ENCODE data around the gene CASP4. TPM values are rescaled to one million over a fixed set of nuclear protein-coding genes. Genes with fewer than 3 reads are reported as not detected.
"Not testable (repeated sequence)": the region's sequence is repeated elsewhere in the genome, so short reads cannot be mapped to it uniquely, and the experiment has no call there.

The CASP4 gene
- total and polyA plus RNA-seq, 9 of the 15 experiments (the other 6 are each of a cell fraction or from before 2014, with no cell fraction given), result 0.15 to 0.42 (median 0.27) TPM; not detected in 1

- DNase-seq (ENCODE audit: extremely low read depth in 1 of 4, low spot score in 3 of 4) (no peak), ATAC-seq (no peak), FAIRE-seq (no peak)
- in situ Hi-C loops (cut with MboI) (no loop called here), intact Hi-C loops (cut with micrococcal nuclease) (no loop called here)
- no peak overlapping the region for H3K27ac ChIP-seq (ENCODE audit: extremely low read depth, low read depth, low read length)
- H3K27me3 ChIP-seq (ENCODE audit: control insufficient read depth in 2 of 2, insufficient read depth in 2 of 2, low read length in 2 of 2), result no peaks in the 10 kb centered on the region
- no peaks in the 10 kb centered on the region for H3K79me2 ChIP-seq (ENCODE audit: control insufficient read depth, insufficient read depth, low read length)
- WGBS (ENCODE audit: insufficient coverage, low coverage, missing lambda C conversion rate), result 0% methylated on average over 1 of the region's 1 CpG
- ChIA-PET POLR2A (no interaction called here), CTCF (ENCODE audit: low intra/inter-chr PET ratio) (no interaction called here)
- no TSS peak for BruUV-seq (replicated peaks)
- no peak for TF ChIP-seq TRIM28 (IDR thresholded peaks at IDR 0.05)
- TF ChIP-seq ETV1 (tag; conservative IDR thresholded peaks at IDR 0.05; ENCODE audit: low read depth), result no peak
- no peak for TF ChIP-seq ZSCAN32 (CRISPR knock-in tag; IDR thresholded peaks at IDR 0.05)
- TF ChIP-seq GABPB1 (CRISPR knock-in tag; IDR thresholded peaks at IDR 0.05), result no peak
- no peak for TF ChIP-seq ZNF165 (CRISPR knock-in tag; IDR thresholded peaks at IDR 0.05; ENCODE audit: borderline replicate concordance)
- TF ChIP-seq RNF2 (IDR thresholded peaks at IDR 0.05), result no peak
- TF ChIP-seq ZNF431 (CRISPR knock-in tag; IDR thresholded peaks at IDR 0.05), result no peak
- TF ChIP-seq, protein P1, sequence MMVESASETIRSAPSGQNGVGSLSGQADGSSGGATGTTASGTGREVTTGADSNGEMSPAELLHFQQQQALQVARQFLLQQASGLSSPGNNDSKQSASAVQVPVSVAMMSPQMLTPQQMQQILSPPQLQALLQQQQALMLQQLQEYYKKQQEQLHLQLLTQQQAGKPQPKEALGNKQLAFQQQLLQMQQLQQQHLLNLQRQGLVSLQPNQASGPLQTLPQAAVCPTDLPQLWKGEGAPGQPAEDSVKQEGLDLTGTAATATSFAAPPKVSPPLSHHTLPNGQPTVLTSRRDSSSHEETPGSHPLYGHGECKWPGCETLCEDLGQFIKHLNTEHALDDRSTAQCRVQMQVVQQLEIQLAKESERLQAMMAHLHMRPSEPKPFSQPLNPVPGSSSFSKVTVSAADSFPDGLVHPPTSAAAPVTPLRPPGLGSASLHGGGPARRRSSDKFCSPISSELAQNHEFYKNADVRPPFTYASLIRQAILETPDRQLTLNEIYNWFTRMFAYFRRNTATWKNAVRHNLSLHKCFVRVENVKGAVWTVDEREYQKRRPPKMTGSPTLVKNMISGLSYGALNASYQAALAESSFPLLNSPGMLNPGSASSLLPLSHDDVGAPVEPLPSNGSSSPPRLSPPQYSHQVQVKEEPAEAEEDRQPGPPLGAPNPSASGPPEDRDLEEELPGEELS (CRISPR knock-in tag; IDR thresholded peaks at IDR 0.05; ENCODE audit: borderline replicate concordance), result no peak
- TF ChIP-seq ZC3H4 (CRISPR knock-in tag; IDR thresholded peaks at IDR 0.05; ENCODE audit: borderline replicate concordance), result no peak
- TF ChIP-seq MXI1 (IDR thresholded peaks at IDR 0.05; ENCODE audit: low read depth, low read length), result no peak
- TF ChIP-seq SMARCE1 (IDR thresholded peaks at IDR 0.05), result no peak
- TF ChIP-seq, protein P2, sequence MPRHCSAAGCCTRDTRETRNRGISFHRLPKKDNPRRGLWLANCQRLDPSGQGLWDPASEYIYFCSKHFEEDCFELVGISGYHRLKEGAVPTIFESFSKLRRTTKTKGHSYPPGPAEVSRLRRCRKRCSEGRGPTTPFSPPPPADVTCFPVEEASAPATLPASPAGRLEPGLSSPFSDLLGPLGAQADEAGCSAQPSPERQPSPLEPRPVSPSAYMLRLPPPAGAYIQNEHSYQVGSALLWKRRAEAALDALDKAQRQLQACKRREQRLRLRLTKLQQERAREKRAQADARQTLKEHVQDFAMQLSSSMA (CRISPR knock-in tag; IDR thresholded peaks at IDR 0.05), result no peak
- no peak for TF ChIP-seq LEF1 (IDR thresholded peaks at IDR 0.05)
- TF ChIP-seq ZC3H8 (IDR thresholded peaks at IDR 0.05), result no peak
- TF ChIP-seq ZNF124 (CRISPR knock-in tag; IDR thresholded peaks at IDR 0.05), result no peak
- TF ChIP-seq RHOXF2B (CRISPR knock-in tag; conservative IDR thresholded peaks at IDR 0.05), result no peak
- H3K4me2 ChIP-seq (ENCODE audit: insufficient read depth, low read length), result no peak overlapping the region
- H3K9me3 ChIP-seq (replicated peaks; ENCODE audit: control insufficient read depth, insufficient read depth, low read depth, low read length), result 0 out of 2 replicates have a peak, but pooled peaks cover 2% of the 10 kb centered on the region
- no peak overlapping the region for H3K9ac ChIP-seq (ENCODE audit: insufficient read depth in 1 of 2, low read depth in 2 of 2, low read length in 2 of 2)
- H3K36me3 ChIP-seq (ENCODE audit: control insufficient read depth, insufficient read depth, low read length), result no peaks in the 10 kb centered on the region
- no peak overlapping the region for H3K4me3 ChIP-seq
- no peaks in the 10 kb centered on the region for H3K9me1 ChIP-seq (ENCODE audit: control insufficient read depth, insufficient read depth, low read length)
- H3K4me1 ChIP-seq (replicated peaks in 1 of 2; ENCODE audit: control insufficient read depth in 2 of 2, insufficient read depth in 2 of 2, low read length in 2 of 2), result no peaks in the 10 kb centered on the region
- H2AFZ ChIP-seq (ENCODE audit: low read depth, low read length), result no peak overlapping the region
- H4K20me1 ChIP-seq (replicated peaks; ENCODE audit: control insufficient read depth, insufficient read depth, low read length), result no peaks in the 10 kb centered on the region
Measured at GRCh38 chr11:104934594-104934993, 33.8 kb downstream of the CASP4 start.

GRCh38 chr11:104934073-104934472 is 34.3 kb downstream of the CASP4 start:
- H3K4me3 ChIP-seq; DNase-seq (ENCODE audit: extremely low read depth in 1 of 4, low spot score in 3 of 4); H2AFZ ChIP-seq (ENCODE audit: low read depth, low read length); H3K9me1 ChIP-seq (ENCODE audit: control insufficient read depth, insufficient read depth, low read length); intact Hi-C loops (cut with micrococcal nuclease); BruUV-seq (replicated peaks); H3K9ac ChIP-seq (ENCODE audit: insufficient read depth in 1 of 2, low read depth in 2 of 2, low read length in 2 of 2); H3K4me2 ChIP-seq (ENCODE audit: insufficient read depth, low read length); POLR2A ChIA-PET; ATAC-seq; in situ Hi-C loops (cut with MboI); H3K9me3 ChIP-seq (replicated peaks; ENCODE audit: control insufficient read depth, insufficient read depth, low read depth, low read length); H3K79me2 ChIP-seq (ENCODE audit: control insufficient read depth, insufficient read depth, low read length); H3K27ac ChIP-seq (ENCODE audit: extremely low read depth, low read depth, low read length); CTCF ChIA-PET (ENCODE audit: low intra/inter-chr PET ratio); H3K27me3 ChIP-seq (ENCODE audit: control insufficient read depth in 2 of 2, insufficient read depth in 2 of 2, low read length in 2 of 2); FAIRE-seq; H4K20me1 ChIP-seq (replicated peaks; ENCODE audit: control insufficient read depth, insufficient read depth, low read length); H3K36me3 ChIP-seq (ENCODE audit: control insufficient read depth, insufficient read depth, low read length); H3K4me1 ChIP-seq (replicated peaks in 1 of 2; ENCODE audit: control insufficient read depth in 2 of 2, insufficient read depth in 2 of 2, low read length in 2 of 2): not testable (repeated sequence)
- 0% methylated on average over 3 of the region's 3 CpGs for WGBS (ENCODE audit: insufficient coverage, low coverage, missing lambda C conversion rate)

Measured in K562 (cell line).